Myometrial cell (primary cell): ENCODE results near the gene TRERF1. TPM values are rescaled to one million over a fixed set of nuclear protein-coding genes. Genes with fewer than 3 reads are reported as not detected.

Experiments
- total RNA-seq: library from RNA; depleted of rRNA; stranded (reverse); fragments of >200 nt; gene quantifications from 2 replicates; pipeline ENCODE4 v1.2.3, GENCODE V29; 2015

TRERF1 gene
- total RNA-seq: 7.5 and 7.8 TPM in 2 replicates

GRCh38 chr6:42451333-42452170 is at the start of gene TRERF1:
Gene TRERF1 (minus strand): TSS chr6:42451926. CDS start chr6:42269590, 182,336 bp downstream.

GRCh38 chr6:42217519-42218367 is 234.0 kb downstream of the TRERF1 start, which contains the start of gene MRPS10:
Gene MRPS10 (minus strand): TSS chr6:42217861. CDS start chr6:42217849, 12 bp downstream.

Other genes with a start within 250 kb of the TRERF1 start
- 62.3 and 68.8 TPM in 2 replicates for gene MRPS10, start 234.1 kb downstream of the TRERF1 start, total RNA-seq
- 10.7 and 13.3 TPM in 2 replicates for gene UBR2, start 112.1 kb upstream of the TRERF1 start, total RNA-seq